ENCODE results near the gene SUCO. TPM values are rescaled to one million over a fixed set of nuclear protein-coding genes. Genes with fewer than 3 reads are reported as not detected.

The SUCO gene
- total and polyA plus RNA-seq, 2 of the 8 experiments (the other 6 are each of a cell fraction or from before 2014, with no cell fraction given): 8.3 to 35.8 TPM

GRCh38 chr1:172483448-172483847, 49.5 kb upstream of the SUCO start:
- Histone ChIP-seq H3K79me1 (ENCODE audit: low read depth, low read length) (no peaks in the 10 kb centered on the region), H3K4ac (replicated peaks; ENCODE audit: insufficient read length, low read depth, low read length) (no peak overlapping the region), H3K27ac (ENCODE audit: low read depth, low read length) (no peak overlapping the region), H3K4me3 (ENCODE audit: extremely low read depth in 1 of 4, insufficient read depth in 2 of 4, low read depth in 3 of 4, low read length in 4 of 4) (no peak overlapping the region), H2AK5ac (ENCODE audit: low read depth, low read length) (no peak overlapping the region), H3K27me3 (replicated peaks in 1 of 4; ENCODE audit: control insufficient read depth in 3 of 4, extremely low read depth in 1 of 4, insufficient read depth in 3 of 4, low read length in 3 of 4) (no peaks in the 10 kb centered on the region), H4K20me1 (replicated peaks in 1 of 2; ENCODE audit: control insufficient read depth in 1 of 2, insufficient read depth in 2 of 2, low read length in 2 of 2) (no peaks in the 10 kb centered on the region), H2BK120ac (replicated peaks; ENCODE audit: low read depth, low read length) (no peak overlapping the region), H3K9me3 (ENCODE audit: insufficient read depth in 2 of 2, low read depth in 1 of 2, low read length in 1 of 2) (no peaks in the 10 kb centered on the region), H2BK20ac (ENCODE audit: low read length) (no peak overlapping the region), H3K36me3 (ENCODE audit: control insufficient read depth in 2 of 4, insufficient read depth in 4 of 4, low read length in 3 of 4) (no peaks in the 10 kb centered on the region), H4K5ac (ENCODE audit: insufficient read length, low read depth, low read length) (no peak overlapping the region), H3K14ac (ENCODE audit: insufficient read length) (no peak overlapping the region), H3K4me2 (ENCODE audit: insufficient read depth in 1 of 2, low read depth in 2 of 2, low read length in 2 of 2) (no peak overlapping the region), H2AFZ (ENCODE audit: low read length) (no peak overlapping the region), H3K23ac (ENCODE audit: insufficient read length) (no peak overlapping the region), H3K9ac (replicated peaks in 1 of 4; ENCODE audit: extremely low read depth in 1 of 4, low read depth in 3 of 4, low read length in 3 of 4) (no peak overlapping the region), H3K4me1 (replicated peaks in 1 of 4; ENCODE audit: control insufficient read depth in 3 of 4, insufficient read depth in 4 of 4, low read length in 3 of 4) (no peaks in the 10 kb centered on the region; a peak in 1 of 7 replicates), H3K79me2 (ENCODE audit: control insufficient read depth in 1 of 2, insufficient read depth in 2 of 2, low read length in 2 of 2) (no peaks in the 10 kb centered on the region), H4K91ac (replicated peaks; ENCODE audit: insufficient read length, low read length) (no peak overlapping the region), H4K8ac (ENCODE audit: extremely low read depth, insufficient read depth, low read length) (no peak overlapping the region), H3K18ac (ENCODE audit: extremely low read depth, low read length) (no peak overlapping the region), H2BK5ac (ENCODE audit: low read depth, low read length) (no peak overlapping the region), H3K23me2 (ENCODE audit: low read depth, low read length) (no peaks in the 10 kb centered on the region), H2BK12ac (ENCODE audit: low read depth, low read length) (no peak overlapping the region), H2BK15ac (ENCODE audit: low read length) (no peak overlapping the region), H3K56ac (replicated peaks; ENCODE audit: insufficient read length, low read depth, low read length) (no peak overlapping the region)
- ChIA-PET POLR2A (ENCODE audit: partially characterized antibody) (no interaction called here), CTCF (ENCODE audit: partially characterized antibody) (no interaction called here)
- no peak for TF ChIP-seq TAF1 (IDR thresholded peaks at IDR 0.05; ENCODE audit: low read depth, low read length)
- no peak for TF ChIP-seq BCL11A (IDR thresholded peaks at IDR 0.05; ENCODE audit: low read depth in 2 of 2, low read length in 2 of 2)
- DNase-seq (ENCODE audit: low read depth in 1 of 2, low spot score in 2 of 2): no peak
- FAIRE-seq: no peak
